Measurements from ENCODE around the gene TP53BP2.

The TP53BP2 gene

DNA sequence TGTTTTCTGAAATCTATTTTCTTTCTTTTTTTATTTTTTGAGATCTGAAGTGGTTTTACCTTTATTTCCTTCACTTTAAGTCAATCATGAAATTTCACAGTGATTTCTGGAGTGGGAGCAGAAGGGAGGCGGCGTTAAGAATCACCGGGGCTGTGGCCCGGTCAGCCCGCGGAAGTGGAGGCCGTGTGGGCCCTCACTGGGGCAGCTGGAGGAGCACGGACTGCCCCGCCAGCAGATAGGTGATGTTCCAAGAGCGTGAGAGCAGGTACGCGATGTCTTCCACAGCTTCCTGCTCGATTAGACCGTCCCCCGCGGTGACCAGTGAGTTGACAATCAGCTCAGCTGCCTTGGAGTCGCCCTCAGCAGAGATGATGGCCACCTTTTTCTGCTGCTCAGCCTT, 10.6 kb upstream of the TP53BP2 start:
- no peak for TF ChIP-seq EZH2phosphoT487 (IDR thresholded peaks at IDR 0.05; ENCODE audit: low read depth)
- TF ChIP-seq CTCF (IDR thresholded peaks at IDR 0.05; ENCODE audit: low read depth, low read length), result no peak
- Histone ChIP-seq H3K27me3 (ENCODE audit: low read depth, low read length) (peaks cover 31% of the 10 kb centered on the region), H2AFZ (ENCODE audit: low read depth, low read length) (no peak overlapping the region), H3K9ac (ENCODE audit: low read length) (no peak overlapping the region), H3K4me2 (ENCODE audit: low read length) (no peak overlapping the region), H3K27ac (ENCODE audit: low read length) (no peak overlapping the region), H3K36me3 (replicated peaks; ENCODE audit: low read depth, low read length) (no peaks in the 10 kb centered on the region), H3K79me2 (ENCODE audit: low read length) (no peaks in the 10 kb centered on the region), H4K20me1 (ENCODE audit: insufficient read depth, low read length) (no peaks in the 10 kb centered on the region), H3K4me1 (ENCODE audit: low read length) (peaks cover 5% of the 10 kb centered on the region; the same call in 1 of the 2 replicates), H3K9me3 (ENCODE audit: insufficient read depth, low read length) (no peaks in the 10 kb centered on the region), H3K4me3 (ENCODE audit: low read length) (no peak overlapping the region)

- Histone ChIP-seq H3K27me3 (ENCODE audit: low read depth, low read length) (peaks cover 6% of the 10 kb centered on the region), H2AFZ (ENCODE audit: low read depth, low read length) (no peak overlapping the region), H3K4me1 (ENCODE audit: low read length) (peaks cover 13% of the 10 kb centered on the region), H3K27ac (ENCODE audit: low read length) (no peak overlapping the region), H3K79me2 (ENCODE audit: low read length) (no peaks in the 10 kb centered on the region), H3K9ac (ENCODE audit: low read length) (no peak overlapping the region), H3K36me3 (replicated peaks; ENCODE audit: low read depth, low read length) (no peaks in the 10 kb centered on the region), H4K20me1 (ENCODE audit: insufficient read depth, low read length) (no peaks in the 10 kb centered on the region), H3K4me3 (ENCODE audit: low read length) (no peak overlapping the region), H3K4me2 (ENCODE audit: low read length) (no peak overlapping the region), H3K9me3 (ENCODE audit: insufficient read depth, low read length) (no peaks in the 10 kb centered on the region)
- no peak for TF ChIP-seq EZH2phosphoT487 (IDR thresholded peaks at IDR 0.05; ENCODE audit: low read depth)
- TF ChIP-seq CTCF (IDR thresholded peaks at IDR 0.05; ENCODE audit: low read depth, low read length), result no peak
These were observed 8.0 kb upstream of the TP53BP2 start for GRCh38 chr1:223853748-223854147.

DNA sequence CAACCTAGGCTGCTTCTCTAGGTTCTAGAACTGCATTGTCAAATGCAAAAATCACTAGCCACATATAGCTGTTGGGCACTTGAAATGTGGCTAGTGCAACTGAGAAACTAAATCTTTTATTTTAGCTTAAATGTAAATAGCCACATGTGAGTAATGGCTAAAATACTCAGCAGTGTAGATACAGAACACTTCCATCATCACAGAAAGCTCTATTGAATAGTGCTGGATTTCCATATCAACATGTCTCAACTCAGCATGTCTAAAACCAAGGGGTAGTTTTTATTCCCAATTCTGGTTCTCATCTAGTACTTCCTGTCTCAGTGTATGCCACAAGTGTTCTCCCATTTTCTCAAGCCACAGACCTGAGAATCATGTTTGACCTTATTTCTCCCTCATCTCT, 7.5 kb upstream of the TP53BP2 start:
- H3K36me3 ChIP-seq (replicated peaks; ENCODE audit: low read depth, low read length), result no peaks in the 10 kb centered on the region
- no peak for TF ChIP-seq EZH2phosphoT487 (IDR thresholded peaks at IDR 0.05; ENCODE audit: low read depth)
- TF ChIP-seq CTCF (IDR thresholded peaks at IDR 0.05; ENCODE audit: low read depth, low read length), result no peak
- H3K79me2 ChIP-seq (ENCODE audit: low read length), result no peaks in the 10 kb centered on the region
- peaks cover 13% of the 10 kb centered on the region for H3K4me1 ChIP-seq (ENCODE audit: low read length)
- no peak overlapping the region for H2AFZ ChIP-seq (ENCODE audit: low read depth, low read length)
- H3K4me2 ChIP-seq (ENCODE audit: low read length), result no peak overlapping the region
- H3K27me3 ChIP-seq (ENCODE audit: low read depth, low read length), result peaks cover under 1% of the 10 kb centered on the region
- no peaks in the 10 kb centered on the region for H3K9me3 ChIP-seq (ENCODE audit: insufficient read depth, low read length)
- H3K27ac ChIP-seq (ENCODE audit: low read length), result no peak overlapping the region
- no peaks in the 10 kb centered on the region for H4K20me1 ChIP-seq (ENCODE audit: insufficient read depth, low read length)
- no peak overlapping the region for H3K4me3 ChIP-seq (ENCODE audit: low read length)
- H3K9ac ChIP-seq (ENCODE audit: low read length), result no peak overlapping the region

- no peak for TF ChIP-seq CTCF (IDR thresholded peaks at IDR 0.05; ENCODE audit: low read depth, low read length)
- TF ChIP-seq EZH2phosphoT487 (IDR thresholded peaks at IDR 0.05; ENCODE audit: low read depth), result no peak
- H3K36me3 ChIP-seq (replicated peaks; ENCODE audit: low read depth, low read length), result no peaks in the 10 kb centered on the region
- H3K79me2 ChIP-seq (ENCODE audit: low read length), result no peaks in the 10 kb centered on the region
- H3K27ac ChIP-seq (ENCODE audit: low read length), result no peak overlapping the region
- no peak overlapping the region for H3K9ac ChIP-seq (ENCODE audit: low read length)
- no peak overlapping the region for H3K4me2 ChIP-seq (ENCODE audit: low read length)
- H3K9me3 ChIP-seq (ENCODE audit: insufficient read depth, low read length), result no peaks in the 10 kb centered on the region
- no peak overlapping the region for H3K4me3 ChIP-seq (ENCODE audit: low read length)
- no peaks in the 10 kb centered on the region for H4K20me1 ChIP-seq (ENCODE audit: insufficient read depth, low read length)
- H3K4me1 ChIP-seq (ENCODE audit: low read length), result peaks cover 13% of the 10 kb centered on the region
- peak overlapping the region; percentile 6; the same call in 1 of the 2 replicates for H2AFZ ChIP-seq (ENCODE audit: low read depth, low read length)
- no peaks in the 10 kb centered on the region for H3K27me3 ChIP-seq (ENCODE audit: low read depth, low read length)
These were observed 6.6 kb upstream of the TP53BP2 start for GRCh38 chr1:223852337-223852736.

Measured in OCI-LY3 (cell line).